HG03460 (cell line): ENCODE data around the gene SNED1.

Experiments used
- ATAC-seq: cut with Tn5 transposase; IDR thresholded peaks from one replicate; pipeline ENCODE4 v1.9.1; 2021; ENCODE audit not compliant: unreplicated experiment

Gene SNED1

GRCh38 chr2:241066171-241066892, 67.9 kb downstream of the SNED1 start:
- ATAC-seq: no peak

GRCh38 chr2:241066893-241067341, 68.5 kb downstream of the SNED1 start:
- no peak for ATAC-seq

GRCh38 chr2:241067501-241068135, 69.2 kb downstream of the SNED1 start:
- ATAC-seq: no peak

GRCh38 chr2:241068136-241068941, 69.9 kb downstream of the SNED1 start:
- no peak for ATAC-seq

GRCh38 chr2:241068942-241069810, 70.8 kb downstream of the SNED1 start:
- no peak for ATAC-seq

- ATAC-seq: no peak
These were observed 71.4 kb downstream of the SNED1 start for GRCh38 chr2:241069821-241070281.

- ATAC-seq: no peak
These were observed 71.9 kb downstream of the SNED1 start for GRCh38 chr2:241070361-241070760.

- ATAC-seq: no peak
These were observed 72.6 kb downstream of the SNED1 start for GRCh38 chr2:241070811-241071676.

GRCh38 chr2:241071677-241072111, 73.3 kb downstream of the SNED1 start:
- no peak for ATAC-seq

GRCh38 chr2:241072151-241072550, 73.7 kb downstream of the SNED1 start:
- ATAC-seq: no peak

- ATAC-seq: no peak
These were observed 74.2 kb downstream of the SNED1 start for GRCh38 chr2:241072553-241073165.

GRCh38 chr2:241073166-241074064, 75.0 kb downstream of the SNED1 start:
- no peak for ATAC-seq

- ATAC-seq: no peak
These were observed 75.8 kb downstream of the SNED1 start for GRCh38 chr2:241074065-241074818.

GRCh38 chr2:241074901-241075540, 76.6 kb downstream of the SNED1 start:
- ATAC-seq: no peak

GRCh38 chr2:241080405-241081189, 82.2 kb downstream of the SNED1 start:
- no peak for ATAC-seq

- no peak for ATAC-seq
These were observed 82.8 kb downstream of the SNED1 start for GRCh38 chr2:241081190-241081642.
